SH-SY5Y (cell line): ENCODE measurements around the gene BIRC7.

Experiments
- GATA2 ChIP-seq: IDR thresholded peaks from 2 replicates; pipeline ENCODE4 v1.6.1; 2011; ENCODE audit warnings: mild to moderate bottlenecking, low read depth, low read length
- GATA3 ChIP-seq: IDR thresholded peaks from 2 replicates; pipeline ENCODE4 v1.6.1; 2011; ENCODE audit warnings: low read depth, mild to moderate bottlenecking, low read length, moderate library complexity

GRCh38 chr20:63225082-63225454 lies 10.6 kb upstream of the BIRC7 start:
- TF ChIP-seq GATA2 = no peak
- no peak for TF ChIP-seq GATA3
